SHP77 treated with DMSO at 0.1 percent for 48 hours (cell line): ENCODE results near the gene ERICH6.

ENCODE experiments used
- DNase-seq: peaks from one replicate; lab custom pipeline; 2025; lab: John Stamatoyannopoulos, UW

Gene ERICH6

DNA sequence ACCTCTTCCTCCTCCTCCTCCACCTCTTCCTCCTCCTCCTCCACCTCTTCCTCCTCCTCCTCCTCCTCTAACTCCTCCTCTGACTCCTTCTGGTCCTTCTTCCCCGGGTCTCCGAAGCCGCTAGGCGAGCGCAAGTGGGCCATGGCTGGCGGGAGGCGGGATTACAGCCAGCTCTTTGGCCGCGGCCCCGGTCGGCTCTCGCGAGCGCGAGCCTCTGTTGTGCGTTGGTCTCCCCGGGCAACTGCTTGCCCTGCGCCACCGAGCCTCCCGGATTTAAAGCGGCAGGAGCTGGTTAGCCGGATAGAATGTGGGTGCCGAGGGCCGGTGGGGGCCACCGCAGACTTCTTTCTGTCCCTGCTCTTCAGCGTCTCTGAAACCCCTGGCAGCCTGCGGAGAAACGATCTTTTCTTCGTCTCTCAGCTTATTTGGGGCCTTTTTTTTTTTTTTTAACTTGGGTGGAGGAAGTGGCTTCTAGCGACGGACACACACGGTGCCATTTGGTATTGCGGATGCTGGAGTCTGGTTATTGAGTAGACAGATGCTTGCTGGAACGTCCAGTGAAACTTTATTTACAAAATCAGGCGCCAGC lies at the start of gene ERICH6:
ERICH6 (minus strand) TSS at position 165 of the 589 bp plus-strand sequence; CDS start at position 143, 22 bp downstream.
- DNase-seq, result peak; percentile 68

GRCh38 chr3:150751781-150752263 lies 48.1 kb upstream of the ERICH6 start:
- DNase-seq, result no peak

- no peak for DNase-seq
Measured at GRCh38 chr3:150749255-150749654, 45.5 kb upstream of the ERICH6 start.

DNA sequence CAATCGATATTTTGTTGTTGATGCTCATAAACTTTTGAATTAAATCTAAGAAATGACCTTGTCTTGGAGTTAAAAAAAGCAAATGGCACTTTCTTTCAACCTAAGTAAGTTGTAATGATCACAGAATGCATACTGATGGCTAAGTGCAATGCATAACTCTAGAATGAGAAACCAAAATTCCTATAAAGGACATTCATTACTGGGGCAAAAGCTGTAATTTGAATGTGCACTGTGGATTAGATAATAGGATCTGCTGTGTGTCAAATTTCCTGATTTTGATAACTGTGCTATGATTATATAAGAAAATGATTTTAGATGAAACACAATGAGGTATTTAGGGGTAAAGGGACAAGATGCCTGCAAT lies 44.9 kb upstream of the ERICH6 start:
- DNase-seq, result no peak

DNA sequence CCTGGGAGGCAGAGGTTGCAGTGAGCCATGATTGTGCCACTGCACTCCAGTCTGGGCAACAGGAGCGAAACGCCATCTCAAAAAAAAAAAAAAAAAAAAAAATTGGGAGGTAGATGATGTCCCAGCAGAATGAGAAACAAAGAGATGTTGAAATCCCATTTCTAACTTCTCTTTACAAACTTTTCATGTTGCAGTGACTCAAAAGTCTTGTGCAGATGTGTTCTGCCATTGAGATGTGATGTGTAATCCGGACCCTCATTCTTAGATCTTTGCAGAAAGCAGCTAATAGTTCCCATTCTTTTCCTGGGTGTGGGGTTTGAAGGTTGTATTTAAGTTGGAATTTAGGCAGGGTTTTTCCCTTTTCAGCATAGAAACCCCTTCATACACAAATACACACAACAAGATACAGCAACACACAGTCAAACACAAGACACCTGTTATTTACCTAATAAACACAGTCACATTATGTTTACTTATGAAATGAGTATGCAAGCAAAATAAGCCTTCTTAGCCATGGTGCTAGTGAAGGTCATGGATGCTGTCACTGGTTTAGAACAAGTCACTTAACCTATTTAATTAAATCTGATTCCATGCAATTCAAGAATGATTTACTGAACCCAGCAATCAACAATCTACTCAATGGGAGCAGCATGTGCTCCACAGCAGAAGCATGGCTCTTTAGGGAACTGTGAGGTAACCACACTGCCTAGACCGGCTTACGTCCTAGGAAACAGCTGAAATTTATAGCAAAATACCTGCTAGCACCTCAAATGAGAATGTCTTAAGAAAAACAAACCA lies 44.4 kb upstream of the ERICH6 start:
- DNase-seq, result no peak

DNA sequence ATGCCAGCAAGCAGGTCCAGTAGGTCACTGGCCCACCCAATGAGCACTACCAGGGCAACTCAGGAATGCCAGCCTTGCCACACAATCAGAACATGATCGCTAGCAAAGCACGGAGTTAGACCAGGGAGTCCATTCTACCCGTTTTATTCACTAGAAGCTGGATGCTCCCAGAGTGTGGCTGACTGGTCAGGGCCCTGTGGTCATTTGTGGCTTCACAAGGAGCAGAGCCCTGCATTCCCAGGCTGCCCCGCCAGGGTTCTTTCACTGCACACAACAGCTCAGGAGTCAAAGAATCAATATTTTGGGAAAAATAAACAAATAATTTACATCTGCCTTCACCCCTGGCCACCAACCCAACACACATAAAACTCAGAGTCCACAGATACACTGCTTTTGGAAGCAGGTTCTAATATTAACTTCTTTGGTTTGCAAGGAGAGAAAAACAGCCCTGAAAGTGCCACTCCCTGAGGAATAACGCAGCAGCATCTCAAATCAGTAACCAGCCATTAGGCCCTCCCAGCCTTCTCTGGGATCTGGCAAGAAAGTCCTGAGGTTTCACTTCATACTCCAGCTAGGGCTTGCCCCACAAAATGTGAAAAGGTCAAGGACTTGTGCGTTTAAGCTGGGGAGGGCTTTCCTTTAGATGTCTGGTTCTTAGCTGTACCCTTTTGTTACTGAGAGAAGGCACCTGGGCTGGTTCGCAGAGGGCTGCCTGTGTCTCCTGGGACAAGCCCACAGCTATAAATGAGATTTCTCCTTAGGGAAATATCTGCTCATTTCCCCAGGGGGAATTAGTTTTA lies 43.3 kb upstream of the ERICH6 start:
- DNase-seq, result no peak

GRCh38 chr3:150745832-150746231 lies 42.1 kb upstream of the ERICH6 start:
- no peak for DNase-seq

DNA sequence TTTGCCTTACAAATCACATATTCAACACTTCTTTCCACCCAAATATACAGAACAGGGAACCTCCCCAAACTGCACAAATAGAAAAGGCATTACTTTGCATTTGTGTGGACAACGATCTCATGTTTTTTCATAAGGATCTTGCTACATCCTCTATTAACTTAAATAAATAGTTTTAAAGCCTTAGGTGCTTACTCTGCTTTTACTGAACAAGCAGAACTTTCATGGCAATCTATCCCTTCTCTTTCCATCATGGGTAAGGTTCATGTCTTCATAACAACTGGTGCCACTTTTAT lies 41.1 kb upstream of the ERICH6 start:
- no peak for DNase-seq

DNA sequence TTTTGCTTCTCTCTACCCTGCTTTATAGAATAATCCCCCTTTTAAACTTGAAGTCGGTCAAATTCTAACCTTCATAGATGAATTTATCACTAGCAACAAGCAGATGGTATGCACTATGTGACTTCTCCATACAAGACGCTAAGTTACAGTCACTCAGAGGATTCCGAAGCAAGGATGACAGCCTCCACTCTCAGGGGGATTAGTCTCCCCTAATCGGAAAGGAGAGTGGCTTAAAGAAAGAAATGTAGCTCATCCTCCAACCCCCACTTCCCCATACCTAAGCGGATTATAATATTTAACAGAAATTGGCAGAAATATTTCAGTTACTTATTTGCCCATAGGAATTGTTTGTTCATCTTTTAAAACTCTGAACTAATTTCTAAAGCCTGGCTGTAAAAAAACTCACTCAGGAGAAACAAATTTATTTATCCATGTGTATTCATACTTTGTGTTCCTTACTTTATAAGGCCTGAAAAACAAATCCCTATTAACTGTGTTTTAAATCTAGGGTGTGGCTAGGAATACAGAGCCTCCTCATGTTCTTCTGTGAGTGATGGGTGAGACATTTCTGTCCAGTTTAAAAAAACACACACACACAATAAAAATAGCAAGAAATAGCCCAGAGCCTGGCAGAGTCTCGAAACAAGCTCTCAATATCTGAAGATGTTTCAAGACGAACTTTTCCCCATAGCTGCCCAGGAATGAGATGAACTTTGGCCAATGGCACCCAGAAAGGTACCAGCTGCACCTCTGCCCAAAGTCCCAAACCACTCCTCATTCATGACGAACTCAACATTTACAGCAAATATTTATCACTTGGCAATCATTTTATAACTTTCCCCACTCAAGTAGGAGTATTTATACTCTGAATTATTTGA lies 40.6 kb upstream of the ERICH6 start:
- no peak for DNase-seq

DNA sequence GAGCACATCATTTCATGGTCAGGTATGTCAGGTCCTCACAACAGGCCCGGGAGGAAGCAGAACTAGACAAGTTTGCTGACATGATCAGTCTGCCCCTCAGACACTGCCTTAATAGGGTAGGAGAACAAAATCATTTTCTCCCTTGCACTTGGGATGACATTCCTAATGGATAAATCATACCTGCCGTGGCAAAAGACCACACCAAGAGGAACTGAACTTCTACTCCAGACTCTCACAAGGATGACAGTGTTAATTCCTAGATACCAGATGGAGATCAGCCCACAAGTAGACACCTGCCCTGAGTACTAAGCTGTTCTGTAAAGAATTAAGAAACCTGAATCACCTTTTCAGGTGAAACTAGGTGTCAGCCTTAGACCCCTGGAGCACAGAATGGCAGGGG lies 39.8 kb upstream of the ERICH6 start:
- no peak for DNase-seq

DNA sequence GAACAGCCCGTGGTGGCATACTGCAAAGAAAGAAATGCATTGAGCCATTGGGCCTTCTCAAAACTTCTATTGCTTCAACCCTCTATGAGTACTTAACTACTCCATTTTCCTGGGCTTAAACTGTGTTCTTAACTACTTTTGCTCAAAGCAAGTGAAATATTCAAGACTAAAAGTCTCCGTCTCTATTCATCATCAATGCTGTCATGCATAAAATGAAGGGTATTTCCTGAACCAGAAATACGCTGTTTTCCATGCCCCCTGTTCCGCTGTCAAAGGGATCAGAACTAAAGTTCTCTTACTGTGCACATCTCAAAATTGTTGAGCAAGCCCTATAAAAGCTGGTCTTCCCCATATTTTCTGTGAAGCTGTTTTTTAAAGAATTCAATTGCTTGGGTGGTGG lies 39.0 kb upstream of the ERICH6 start:
- DNase-seq, result no peak

DNA sequence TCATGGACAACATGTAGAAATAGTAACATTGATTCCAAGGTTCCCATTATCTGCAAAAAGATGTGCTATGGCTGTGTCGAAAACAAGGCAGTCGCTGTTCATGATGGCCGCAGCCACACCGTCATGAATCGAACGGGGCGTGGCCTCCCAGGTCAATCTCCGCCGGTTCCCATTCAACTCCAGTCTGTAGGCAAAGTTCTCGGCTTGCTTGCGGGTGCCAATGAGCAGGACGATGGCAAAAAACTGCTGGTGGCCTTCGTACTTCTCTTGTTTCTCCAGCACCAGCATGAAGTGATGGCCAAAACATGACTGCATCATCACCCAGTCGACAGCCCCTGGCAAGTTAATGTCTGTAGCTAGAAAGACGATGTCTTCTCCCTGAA lies 38.4 kb upstream of the ERICH6 start:
- DNase-seq, result no peak

GRCh38 chr3:150741497-150742140 lies 37.9 kb upstream of the ERICH6 start:
- DNase-seq, result no peak

- DNase-seq, result no peak
Measured at GRCh38 chr3:150740733-150741496, 37.2 kb upstream of the ERICH6 start.

- DNase-seq, result no peak
Measured at GRCh38 chr3:150739877-150740645, 36.3 kb upstream of the ERICH6 start.

DNA sequence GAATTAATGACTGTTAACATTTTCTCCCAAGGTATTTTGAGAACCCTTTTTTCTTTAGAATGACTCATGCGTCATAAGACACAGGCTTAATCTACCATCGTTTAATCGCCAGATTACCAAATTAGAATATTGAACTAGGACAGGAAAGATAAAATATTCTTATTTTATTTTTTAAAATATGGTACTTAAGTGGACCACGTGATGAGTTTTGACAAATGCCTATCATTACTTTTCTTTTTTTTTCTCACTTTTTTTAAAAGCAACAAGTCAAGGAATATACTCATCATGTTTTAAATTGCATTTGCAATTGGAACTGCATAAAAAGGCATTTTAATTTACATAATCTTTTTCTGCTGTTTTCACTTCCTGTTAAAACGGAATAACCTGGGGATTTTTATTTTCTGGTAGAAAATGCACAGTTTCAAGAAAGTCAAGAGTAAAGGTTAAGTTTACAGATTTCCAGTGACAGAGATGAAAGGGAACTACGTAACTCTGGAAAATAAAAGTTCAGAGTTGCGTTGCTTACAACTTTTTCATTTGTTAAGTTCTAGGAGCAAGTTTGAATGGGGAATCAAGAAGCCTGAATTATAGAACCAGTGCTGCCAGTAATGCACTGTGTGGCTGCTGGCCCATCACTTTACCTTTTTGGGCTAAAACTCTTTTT lies 35.6 kb upstream of the ERICH6 start:
- DNase-seq, result no peak

DNA sequence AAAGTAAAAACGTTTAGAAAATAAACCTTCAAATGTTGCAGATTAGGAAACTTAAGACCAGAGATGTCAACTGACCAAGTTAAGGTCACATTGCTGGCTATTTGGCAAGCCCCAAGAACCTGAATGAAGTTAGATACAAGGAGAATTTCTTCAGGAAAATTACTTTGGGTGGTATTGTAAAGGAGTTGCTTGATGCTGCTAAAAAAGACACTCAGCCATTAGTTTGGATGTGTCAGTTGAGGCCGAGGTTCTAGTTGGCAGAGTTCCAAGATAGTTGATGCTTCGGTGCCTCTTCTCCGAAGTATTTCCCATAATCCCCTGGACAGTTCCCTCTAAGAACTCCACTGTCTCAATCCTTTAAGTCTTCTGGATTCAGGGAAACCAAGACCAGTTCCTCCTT lies 35.0 kb upstream of the ERICH6 start:
- no peak for DNase-seq

- no peak for DNase-seq
Measured at GRCh38 chr3:150737874-150738679, 34.4 kb upstream of the ERICH6 start.
